Measurements from ENCODE around the gene GPR141. TPM values are rescaled to one million over a fixed set of nuclear protein-coding genes. Genes with fewer than 3 reads are reported as not detected.

Gene GPR141
- total RNA-seq, 1 donor = 33.9 TPM

GRCh38 chr7:37775921-37776320, 92.4 kb downstream of the GPR141 start:
- DNase-seq (ENCODE audit: low read depth in 2 of 3, low spot score in 2 of 3) = no peak

GRCh38 chr7:37781156-37781555, 97.6 kb downstream of the GPR141 start:
- no peak for DNase-seq (ENCODE audit: low read depth in 2 of 3, low spot score in 2 of 3)

- DNase-seq (ENCODE audit: low read depth in 2 of 3, low spot score in 2 of 3) = no peak
Measured at GRCh38 chr7:37782166-37782565, 98.6 kb downstream of the GPR141 start.

GRCh38 chr7:37784015-37784414, 100.4 kb downstream of the GPR141 start:
- DNase-seq (ENCODE audit: low read depth in 2 of 3, low spot score in 2 of 3) = no peak

DNA sequence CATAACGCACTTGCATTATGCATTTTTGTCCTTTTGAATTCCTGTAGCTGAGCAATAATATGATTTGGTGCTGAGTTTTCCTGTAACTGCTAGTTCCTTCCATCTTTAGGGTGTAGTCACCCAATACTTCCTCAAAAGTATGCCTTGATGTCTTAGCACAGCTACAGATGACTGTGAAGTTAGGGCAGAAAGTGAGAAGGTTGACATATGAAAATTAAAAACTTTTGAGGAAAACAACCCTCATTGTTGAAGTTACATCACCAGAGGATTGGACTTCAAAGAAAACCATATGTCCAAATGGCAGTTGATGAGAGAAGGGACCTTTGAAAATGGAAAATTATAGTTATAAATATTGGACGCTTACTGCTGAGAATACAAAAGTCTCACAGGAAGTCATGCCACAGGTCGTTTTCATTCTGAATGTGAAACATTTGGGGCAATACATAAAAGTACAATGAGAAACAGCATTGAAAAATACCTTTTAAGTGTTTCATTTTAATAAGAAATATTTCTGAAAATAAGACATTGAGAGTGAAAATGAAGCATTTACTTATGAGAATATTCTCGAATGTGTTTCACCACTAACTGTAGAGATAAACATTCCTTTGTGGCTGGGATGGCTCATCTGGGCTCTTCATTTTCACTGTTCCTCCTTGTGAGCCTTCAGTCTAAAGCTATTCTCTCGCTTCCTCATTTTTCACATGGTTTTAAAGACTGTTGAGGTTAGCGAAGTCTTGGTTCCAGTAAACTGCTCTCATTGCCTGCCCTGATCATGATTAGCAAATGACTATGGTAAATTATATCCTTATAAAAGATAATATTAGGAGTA, 103.4 kb downstream of the GPR141 start:
- peak in 1 of 3 donors; percentile 69 for DNase-seq (ENCODE audit: low read depth in 2 of 3, low spot score in 2 of 3)

Other genes with a start within 250 kb of the GPR141 start
- gene ELMO1, start 234.9 kb upstream of the GPR141 start, total RNA-seq = 508 TPM
- gene NME8, start 164.8 kb downstream of the GPR141 start, total RNA-seq = 0.27 TPM
- gene SFRP4, start 233.1 kb downstream of the GPR141 start, total RNA-seq = 0.27 TPM
- gene EPDR1, start 236.9 kb downstream of the GPR141 start, total RNA-seq = 40.1 TPM

All from hematopoietic multipotent progenitor cell (in vitro differentiated cells).